H1 (cell line): ENCODE measurements around the gene A2ML1. TPM values are rescaled to one million over a fixed set of nuclear protein-coding genes. Genes with fewer than 3 reads are reported as not detected.

Experiments
- CTCF ChIA-PET: fragments of 300-600 bp; sonication (Branson Sonifier 250); formaldehyde crosslinking; loops from one replicate; lab custom pipeline; 2021; ENCODE audit not compliant: partially characterized antibody; lab: Charles Lee
- POLR2A ChIA-PET: fragments of 300-600 bp; sonication (Branson Sonifier 250); formaldehyde crosslinking; loops from one replicate; lab custom pipeline; 2021; ENCODE audit warnings: inconsistent platforms; ENCODE audit not compliant: partially characterized antibody; lab: Charles Lee
- DNase-seq, 2 experiments: peaks; one replicate each; pipeline versions ENCODE4 v3.0.0 to v3.0.0-alpha.2; 2010 to 2022; ENCODE audit warnings: low spot score in 2 of 2, low read depth in 1 of 2, mixed read lengths in 1 of 2
- FAIRE-seq: peaks from 2 replicates; lab custom pipeline; 2011; peaks lifted over from hg19 to GRCh38; lab: Jason Lieb, UNC
- H2AFZ ChIP-seq: 2 replicates; pipeline ENCODE4 v1.8.1; 2012; ENCODE audit warnings: low read length, inconsistent platforms
- H2AK5ac ChIP-seq: 2 replicates; pipeline ENCODE4 v1.6.1; 2013; ENCODE audit warnings: low read depth, low read length
- H2BK120ac ChIP-seq: replicated peaks from 2 replicates; pipeline ENCODE3; 2013; ENCODE audit warnings: low read depth, low read length, inconsistent platforms
- H2BK12ac ChIP-seq: 2 replicates; pipeline ENCODE4 v1.6.1; 2013; ENCODE audit warnings: low read depth, low read length
- H2BK15ac ChIP-seq: 2 replicates; pipeline ENCODE4 v1.6.1; 2013; ENCODE audit warnings: low read length
- H2BK20ac ChIP-seq: 2 replicates; pipeline ENCODE4 v1.6.1; 2013; ENCODE audit warnings: low read length
- H2BK5ac ChIP-seq: 2 replicates; pipeline ENCODE4 v1.6.1; 2013; ENCODE audit warnings: low read depth, low read length
- H3K14ac ChIP-seq: 2 replicates; pipeline ENCODE4 v1.6.1; 2013; ENCODE audit warnings: inconsistent platforms; ENCODE audit not compliant: insufficient read length
- H3K18ac ChIP-seq: 2 replicates; pipeline ENCODE4 v1.6.1; 2013; ENCODE audit warnings: low read length; ENCODE audit errors: extremely low read depth
- H3K23ac ChIP-seq: 2 replicates; pipeline ENCODE4 v1.6.1; 2013; ENCODE audit warnings: inconsistent platforms; ENCODE audit not compliant: insufficient read length
- H3K23me2 ChIP-seq: 2 replicates; pipeline ENCODE4 v1.6.1; 2013; ENCODE audit warnings: low read depth, low read length
- H3K27ac ChIP-seq: 2 replicates; pipeline ENCODE4 v1.6.1; 2011; ENCODE audit warnings: low read depth, low read length, inconsistent platforms
- H3K27me3 ChIP-seq, 4 experiments: replicated peaks in 1 of 4; 1 replicate in 1 of 4; 2 replicates in 3 of 4; pipeline versions ENCODE4 v1.6.1 to v1.8.1; 2011 to 2013; ENCODE audit warnings: low read length in 3 of 4, mild to moderate bottlenecking in 3 of 4, inconsistent platforms in 2 of 4, mixed read lengths in 2 of 4, moderate library complexity in 1 of 4; ENCODE audit not compliant: control insufficient read depth in 3 of 4, insufficient read depth in 3 of 4; ENCODE audit errors: extremely low read depth in 1 of 4
- H3K36me3 ChIP-seq, 4 experiments: 2 replicates each; pipeline versions ENCODE4 v1.6.1 to v1.8.1; 2011 to 2013; ENCODE audit warnings: mild to moderate bottlenecking in 4 of 4, low read length in 3 of 4, moderate library complexity in 2 of 4, control low read depth in 1 of 4, inconsistent platforms in 1 of 4; ENCODE audit not compliant: insufficient read depth in 4 of 4, control insufficient read depth in 2 of 4
- H3K4ac ChIP-seq: replicated peaks from 2 replicates; pipeline ENCODE3; 2013; ENCODE audit warnings: low read length, low read depth, mixed read lengths, inconsistent platforms; ENCODE audit not compliant: insufficient read length
- H3K4me1 ChIP-seq, 4 experiments: replicated peaks in 1 of 4; 1 replicate in 1 of 4; 2 replicates in 3 of 4; pipeline versions ENCODE4 v1.6.1 to v1.8.1; 2011 to 2013; ENCODE audit warnings: low read length in 3 of 4, inconsistent platforms in 2 of 4, mixed read lengths in 1 of 4; ENCODE audit not compliant: insufficient read depth in 4 of 4, control insufficient read depth in 3 of 4
- H3K4me2 ChIP-seq, 2 experiments: 2 replicates each; pipeline versions ENCODE4 v1.6.1 to v1.8.1; 2011 to 2013; ENCODE audit warnings: low read depth in 2 of 2, low read length in 2 of 2, control low read depth in 1 of 2, inconsistent platforms in 1 of 2, mild to moderate bottlenecking in 1 of 2; ENCODE audit not compliant: insufficient read depth in 1 of 2
- H3K4me3 ChIP-seq, 4 experiments: fragments of 200-600, 300-600 bp in 1 of 4; sonication (generic), shearing (Covaris generic), sonication (Bioruptor Twin) in 1 of 4; 2 replicates each; pipeline versions ENCODE4 v1.5.1 to v1.8.1; 2011 to 2016; ENCODE audit warnings: low read length in 4 of 4, low read depth in 3 of 4, control low read depth in 2 of 4, inconsistent platforms in 2 of 4, mild to moderate bottlenecking in 2 of 4, mixed read lengths in 1 of 4, moderate library complexity in 1 of 4; ENCODE audit not compliant: insufficient read depth in 2 of 4; ENCODE audit errors: extremely low read depth in 1 of 4
- H3K56ac ChIP-seq: replicated peaks from 2 replicates; pipeline ENCODE3; 2013; ENCODE audit warnings: low read depth, mild to moderate bottlenecking, mixed read lengths, low read length, inconsistent platforms; ENCODE audit not compliant: insufficient read length
- H3K79me1 ChIP-seq: 2 replicates; pipeline ENCODE4 v1.6.1; 2013; ENCODE audit warnings: low read depth, low read length, control low read depth
- H3K79me2 ChIP-seq, 2 experiments: 2 replicates each; pipeline versions ENCODE4 v1.6.1 to v1.8.1; 2012 to 2013; ENCODE audit warnings: low read length in 2 of 2, mild to moderate bottlenecking in 2 of 2, inconsistent platforms in 1 of 2; ENCODE audit not compliant: insufficient read depth in 2 of 2, control insufficient read depth in 1 of 2
- H3K9ac ChIP-seq, 4 experiments: replicated peaks in 1 of 4; 1 replicate in 1 of 4; 2 replicates in 3 of 4; pipeline versions ENCODE4 v1.6.1 to v1.8.1; 2011 to 2013; ENCODE audit warnings: low read depth in 3 of 4, low read length in 3 of 4, control low read depth in 2 of 4, mild to moderate bottlenecking in 2 of 4, moderate library complexity in 2 of 4, inconsistent platforms in 1 of 4; ENCODE audit errors: extremely low read depth in 1 of 4
- H3K9me3 ChIP-seq, 2 experiments: 2 replicates each; pipeline versions ENCODE4 v1.6.1 to v1.8.1; 2012 to 2013; ENCODE audit warnings: mild to moderate bottlenecking in 2 of 2, moderate library complexity in 2 of 2, control low read depth in 1 of 2, inconsistent platforms in 1 of 2, low read depth in 1 of 2, low read length in 1 of 2, mixed read lengths in 1 of 2; ENCODE audit not compliant: insufficient read depth in 2 of 2
- H4K20me1 ChIP-seq, 2 experiments: replicated peaks in 1 of 2; 2 replicates each; pipeline versions ENCODE3 to v1.8.1; 2011 to 2013; ENCODE audit warnings: inconsistent platforms in 2 of 2, low read length in 2 of 2, mild to moderate bottlenecking in 1 of 2; ENCODE audit not compliant: insufficient read depth in 2 of 2, control insufficient read depth in 1 of 2
- H4K5ac ChIP-seq: 2 replicates; pipeline ENCODE4 v1.6.1; 2013; ENCODE audit warnings: low read length, low read depth, mixed read lengths, inconsistent platforms; ENCODE audit not compliant: insufficient read length
- H4K8ac ChIP-seq: 2 replicates; pipeline ENCODE4 v1.8.0; 2013; ENCODE audit warnings: mild to moderate bottlenecking, moderate library complexity, low read length, inconsistent platforms; ENCODE audit not compliant: insufficient read depth; ENCODE audit errors: extremely low read depth
- H4K91ac ChIP-seq: replicated peaks from 2 replicates; pipeline ENCODE3; 2013; ENCODE audit warnings: low read length, mixed read lengths, inconsistent platforms; ENCODE audit not compliant: insufficient read length
- BRCA1 ChIP-seq: IDR thresholded peaks from 2 replicates; pipeline ENCODE4 v1.6.1; 2012; ENCODE audit warnings: low read depth, low read length, improper control_type of control experiment
- CHD2 ChIP-seq: IDR thresholded peaks from 2 replicates; pipeline ENCODE4 v1.6.1; 2012; ENCODE audit warnings: low read length, improper control_type of control experiment
- JUN ChIP-seq: IDR thresholded peaks from 2 replicates; pipeline ENCODE4 v1.6.1; 2011; ENCODE audit warnings: low read depth, mild to moderate bottlenecking, improper control_type of control experiment, low read length
- PHF8 ChIP-seq: fragments of 200-600 bp; sonication (generic); conservative IDR thresholded peaks from 2 replicates; pipeline ENCODE4 v1.7.1; 2012; ENCODE audit warnings: low read depth, mild to moderate bottlenecking, inconsistent platforms, low read length, moderate library complexity
- POLR2A ChIP-seq, 2 experiments: IDR thresholded peaks; 1 replicate in 1 of 2; 2 replicates in 1 of 2; pipeline ENCODE4 v1.6.1; 2011; ENCODE audit warnings: low read depth in 2 of 2, low read length in 2 of 2, mild to moderate bottlenecking in 2 of 2; ENCODE audit errors: control extremely low read depth in 1 of 2
- POLR2AphosphoS5 ChIP-seq: IDR thresholded peaks from 2 replicates; pipeline ENCODE4 v1.6.1; 2011; ENCODE audit warnings: low read depth, low read length
- SIX5 ChIP-seq: IDR thresholded peaks from 2 replicates; pipeline ENCODE4 v1.6.1; 2011; ENCODE audit warnings: mild to moderate bottlenecking, low read depth, low read length
- ZNF274 ChIP-seq: IDR thresholded peaks from 2 replicates; pipeline ENCODE4 v1.7.0; 2012; ENCODE audit warnings: low read length, borderline replicate concordance; ENCODE audit errors: extremely low read depth
- WGBS, 2 experiments: shearing (Covaris generic) in 1 of 2; methylation state at CpG; one replicate each; pipeline versions ENCODE4 v1.1.6 to v1.1.7; 2013 to 2015; ENCODE audit warnings: low lambda C conversion rate in 2 of 2, mixed read lengths in 2 of 2, inconsistent platforms in 1 of 2, low coverage in 1 of 2, missing lambda C conversion rate in 1 of 2; ENCODE audit not compliant: insufficient replicate concordance in 2 of 2, insufficient coverage in 1 of 2, insufficient read length in 1 of 2; ENCODE audit errors: extremely low coverage in 1 of 2, missing lambda C conversion rate in 1 of 2; 5-methylcytosine and 5-hydroxymethylcytosine counted together
- polyA plus RNA-seq, 7 experiments: library from polyadenylated mRNA; depleted of rRNA in 3 of 7; stranded (reverse) in 5 of 7; unstranded in 2 of 7; fragments of >200 nt in 5 of 7; fragments of 200-250 nt in 2 of 7; gene quantifications; 1 replicate in 5 of 7; 2 replicates in 1 of 7; 4 replicates in 1 of 7; pipeline versions ENCODE4 v1.2.1 to v1.2.3, GENCODE V29; 2011 to 2013; ENCODE audit warnings: missing spikeins in 2 of 7, mixed read lengths in 2 of 7
- total RNA-seq: library from RNA; stranded (reverse); fragmentation: NEBNext Ultra II Directional; extraction: Animal tissue kit (Norgen Biotek cat#: 25700); gene quantifications from 2 replicates; pipeline ENCODE4 v1.2.1, GENCODE V29; 2021
- TF ChIP-seq, protein P1 (sequence below): IDR thresholded peaks from 2 replicates; pipeline ENCODE4 v1.6.1; 2012; ENCODE audit warnings: inconsistent platforms

The A2ML1 gene
- total and polyA plus RNA-seq, 2 of the 8 experiments (the other 6 are each of a cell fraction or from before 2014, with no cell fraction given) = 10.2 to 10.3 TPM

DNA sequence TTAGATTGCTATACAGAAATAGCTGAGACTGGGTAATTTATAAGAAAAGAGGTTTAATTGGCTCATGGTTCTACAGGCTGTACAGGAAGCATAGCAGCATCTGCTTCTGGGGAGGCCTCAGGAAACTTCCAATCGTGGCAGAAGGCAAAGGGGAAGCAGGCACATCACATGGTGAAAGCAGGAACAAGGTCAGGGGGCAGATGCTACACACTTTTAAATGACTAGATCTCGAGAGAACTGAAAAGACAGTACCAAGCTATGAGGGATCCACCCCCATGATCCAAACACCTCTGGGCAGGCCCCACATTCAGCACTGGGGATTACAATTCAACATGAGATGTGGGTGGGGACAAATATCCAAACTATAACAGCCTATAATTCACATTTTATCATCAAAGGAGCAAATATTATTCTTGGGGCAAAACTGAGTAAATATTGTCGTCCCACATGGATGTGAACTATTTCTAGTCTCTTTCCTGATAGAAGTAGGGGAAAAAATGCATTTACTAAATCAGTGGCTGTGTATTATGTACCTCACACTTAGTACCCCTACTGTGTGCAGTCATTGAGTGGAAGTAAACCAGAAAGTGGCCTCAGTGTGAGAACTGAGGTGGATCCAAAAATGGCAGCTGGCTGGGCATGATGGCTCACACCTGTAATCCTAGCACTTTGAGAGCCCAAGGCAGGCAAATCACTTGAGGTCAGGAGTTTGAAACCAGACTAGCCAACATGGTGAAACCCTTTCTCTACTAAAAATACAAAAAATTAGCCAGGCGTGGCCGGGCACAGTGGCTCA lies 25.4 kb upstream of the A2ML1 start:
- no peak for TF ChIP-seq PHF8
- no peak for TF ChIP-seq JUN
- TF ChIP-seq CHD2 = no peak
- no peak for TF ChIP-seq SIX5
- TF ChIP-seq POLR2AphosphoS5 = peak; percentile 40
- no peak for TF ChIP-seq BRCA1
- peak in 1 of 2 experiments; percentile 57 for TF ChIP-seq POLR2A (IDR thresholded peaks at IDR 0.05; ENCODE audit: control extremely low read depth in 1 of 2, low read depth in 2 of 2, low read length in 2 of 2)
- TF ChIP-seq ZNF274 = no peak
- TF ChIP-seq, protein P1, sequence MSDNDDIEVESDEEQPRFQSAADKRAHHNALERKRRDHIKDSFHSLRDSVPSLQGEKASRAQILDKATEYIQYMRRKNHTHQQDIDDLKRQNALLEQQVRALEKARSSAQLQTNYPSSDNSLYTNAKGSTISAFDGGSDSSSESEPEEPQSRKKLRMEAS = peak; percentile 77
- TF ChIP-seq, all 59 proteins: peak for 3
- Histone ChIP-seq H3K27me3 (no peaks in the 10 kb centered on the region), H3K4me2 (no peak overlapping the region), H3K4me1 (peaks cover 0 to 5% (median 0%) of the 10 kb centered on the region in 4 experiments; a peak in 1 of 7 replicates), H3K23me2 (no peaks in the 10 kb centered on the region), H3K36me3 (peaks cover 5 to 40% (median 20%) of the 10 kb centered on the region in 4 experiments; a peak in 7 of 8 replicates), H3K4me3 (no peak overlapping the region), H3K79me1 (no peaks in the 10 kb centered on the region), H3K14ac (no peak overlapping the region), H3K18ac (no peak overlapping the region), H4K8ac (no peak overlapping the region), H3K23ac (no peak overlapping the region), H2BK12ac (no peak overlapping the region), H3K56ac (no peak overlapping the region), H3K4ac (no peak overlapping the region), H3K9me3 (peaks cover 14 to 23% of the 10 kb centered on the region in 2 experiments; a peak in 3 of 4 replicates), H3K27ac (no peak overlapping the region), H2BK5ac (no peak overlapping the region), H4K5ac (no peak overlapping the region), H2AK5ac (no peak overlapping the region), H2BK120ac (no peak overlapping the region), H2AFZ (no peak overlapping the region), H2BK20ac (no peak overlapping the region), H3K9ac (no peak overlapping the region), H2BK15ac (no peak overlapping the region), H4K20me1 (no peaks in the 10 kb centered on the region), H3K79me2 (peaks cover 0 to 2% of the 10 kb centered on the region in 2 experiments; a peak in 2 of 4 replicates), H4K91ac (no peak overlapping the region)
- WGBS, 2 experiments = 93% methylated on average over 5 of the region's 5 CpGs; no CpG with 5 or more reads in 1 of the 2 experiments
- POLR2A ChIA-PET = interaction anchor here (0.7 to 11.0 kb wide), 21 partner anchors 8 to 160 kb away, joined by 3 to 211 read pairs (median 4); partner anchors contain the start of genes A2ML1 and RIMKLB
- FAIRE-seq (no peak), DNase-seq (peak in 1 of 2 experiments; percentile 50)
- CTCF ChIA-PET = interaction anchor here (0.7 to 3.5 kb wide), 11 partner anchors 19 to 269 kb away, joined by 3 to 24 read pairs (median 4); no protein-coding TSS in a partner anchor
